Smooth muscle cell (in vitro differentiated cells): ENCODE data around the gene C11orf65. TPM values are rescaled to one million over a fixed set of nuclear protein-coding genes. Genes with fewer than 3 reads are reported as not detected.

Experiments
- DNase-seq: peaks from one replicate; lab custom pipeline; 2025; ENCODE audit not compliant: unreplicated experiment; lab: John Stamatoyannopoulos, UW
- H2AFZ ChIP-seq: fragments of 200-600 bp; sonication (generic); 2 replicates; pipeline ENCODE4 v1.6.0; 2016; ENCODE audit warnings: antibody characterized with exemption, low read depth, mild to moderate bottlenecking
- H3F3A ChIP-seq: fragments of 200-600 bp; sonication (generic); 2 replicates; pipeline ENCODE4 v1.6.0; 2017; ENCODE audit warnings: antibody characterized with exemption, low read depth
- H3K27ac ChIP-seq: fragments of 200-600 bp; sonication (generic); 2 replicates; pipeline ENCODE4 v1.5.1; 2016; ENCODE audit warnings: low read depth, mild to moderate bottlenecking
- H3K27me3 ChIP-seq: fragments of 200-600 bp; sonication (generic); 2 replicates; pipeline ENCODE4 v1.6.1; 2016; ENCODE audit warnings: low read depth, mild to moderate bottlenecking
- H3K36me3 ChIP-seq: fragments of 200-600 bp; sonication (generic); 2 replicates; pipeline ENCODE4 v1.5.1; 2016; ENCODE audit warnings: low read depth
- H3K4me1 ChIP-seq: fragments of 200-600 bp; sonication (generic); 2 replicates; pipeline ENCODE4 v1.5.1; 2016; ENCODE audit warnings: low read depth
- H3K4me2 ChIP-seq: fragments of 200-600 bp; sonication (generic); 2 replicates; pipeline ENCODE4 v1.6.0; 2016; ENCODE audit warnings: mild to moderate bottlenecking
- H3K4me3 ChIP-seq: fragments of 200-600 bp; sonication (generic); 2 replicates; pipeline ENCODE4 v1.5.1; 2016; ENCODE audit warnings: mild to moderate bottlenecking
- H3K79me2 ChIP-seq: fragments of 200-600 bp; sonication (generic); 2 replicates; pipeline ENCODE4 v1.6.0; 2016; ENCODE audit warnings: low read depth, mild to moderate bottlenecking
- H3K9ac ChIP-seq: fragments of 200-600 bp; sonication (generic); 2 replicates; pipeline ENCODE4 v1.6.0; 2016; ENCODE audit warnings: low read depth
- H3K9me3 ChIP-seq: fragments of 200-600 bp; sonication (generic); replicated peaks from 2 replicates; pipeline ENCODE4 v1.5.1; 2016; ENCODE audit warnings: low read depth
- H4K20me1 ChIP-seq: fragments of 200-600 bp; sonication (generic); 2 replicates; pipeline ENCODE4 v1.6.0; 2016; ENCODE audit warnings: low read depth
- WGBS: methylation state at CpG from one replicate; pipeline ENCODE4 v1.1.7; 2016; ENCODE audit warnings: low lambda C conversion rate; 5-methylcytosine and 5-hydroxymethylcytosine counted together
- polyA plus RNA-seq: library from polyadenylated mRNA; unstranded; fragments of >200 nt; fragmentation: Nextera tagmentation; extraction: Ambion mirVana; gene quantifications from 2 replicates; pipeline ENCODE4 v1.2.1, GENCODE V29; 2016
- total RNA-seq: library from RNA; depleted of rRNA; stranded (reverse); fragments of >200 nt; gene quantifications from 2 replicates; pipeline ENCODE4 v1.2.3, GENCODE V29; 2014
- TF ChIP-seq, protein P1 (sequence below): fragments of 200-600 bp; sonication (generic); IDR thresholded peaks from 2 replicates; pipeline ENCODE4 v1.5.1; 2017; ENCODE audit warnings: borderline replicate concordance, mild to moderate bottlenecking, antibody characterized with exemption; ENCODE audit not compliant: insufficient read depth, poor library complexity, severe bottlenecking

The C11orf65 gene
- total and polyA plus RNA-seq, 2 experiments from 2014 or later: 1.9 TPM

DNA sequence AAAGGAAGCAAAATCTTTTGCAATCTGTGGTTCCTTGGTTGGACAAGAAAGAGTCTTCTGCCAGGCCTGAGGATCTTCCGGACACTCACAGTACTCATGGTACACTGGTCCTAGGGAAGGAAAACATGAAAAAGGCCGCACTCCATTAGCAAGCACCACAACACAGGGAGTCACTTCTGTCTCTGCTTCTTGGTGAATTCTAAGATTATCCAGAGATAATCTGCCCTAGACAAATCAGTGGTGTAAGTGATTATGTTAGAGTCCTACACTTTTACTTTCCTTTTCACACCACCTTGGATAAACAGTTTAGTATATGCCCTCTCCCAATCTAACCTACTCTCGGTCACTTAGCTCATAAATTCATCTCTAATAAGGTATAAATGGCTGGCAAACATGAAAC is 19.0 kb upstream of the C11orf65 start:
- no peak for DNase-seq
- Histone ChIP-seq H3K9me3 (no peaks in the 10 kb centered on the region), H3F3A (no peaks in the 10 kb centered on the region), H3K79me2 (no peaks in the 10 kb centered on the region), H3K4me2 (no peak overlapping the region), H4K20me1 (no peaks in the 10 kb centered on the region), H3K4me1 (no peaks in the 10 kb centered on the region), H3K4me3 (no peak overlapping the region), H3K9ac (no peak overlapping the region), H2AFZ (no peak overlapping the region), H3K27ac (no peak overlapping the region), H3K36me3 (no peaks in the 10 kb centered on the region), H3K27me3 (no peaks in the 10 kb centered on the region)
- TF ChIP-seq, protein P1, sequence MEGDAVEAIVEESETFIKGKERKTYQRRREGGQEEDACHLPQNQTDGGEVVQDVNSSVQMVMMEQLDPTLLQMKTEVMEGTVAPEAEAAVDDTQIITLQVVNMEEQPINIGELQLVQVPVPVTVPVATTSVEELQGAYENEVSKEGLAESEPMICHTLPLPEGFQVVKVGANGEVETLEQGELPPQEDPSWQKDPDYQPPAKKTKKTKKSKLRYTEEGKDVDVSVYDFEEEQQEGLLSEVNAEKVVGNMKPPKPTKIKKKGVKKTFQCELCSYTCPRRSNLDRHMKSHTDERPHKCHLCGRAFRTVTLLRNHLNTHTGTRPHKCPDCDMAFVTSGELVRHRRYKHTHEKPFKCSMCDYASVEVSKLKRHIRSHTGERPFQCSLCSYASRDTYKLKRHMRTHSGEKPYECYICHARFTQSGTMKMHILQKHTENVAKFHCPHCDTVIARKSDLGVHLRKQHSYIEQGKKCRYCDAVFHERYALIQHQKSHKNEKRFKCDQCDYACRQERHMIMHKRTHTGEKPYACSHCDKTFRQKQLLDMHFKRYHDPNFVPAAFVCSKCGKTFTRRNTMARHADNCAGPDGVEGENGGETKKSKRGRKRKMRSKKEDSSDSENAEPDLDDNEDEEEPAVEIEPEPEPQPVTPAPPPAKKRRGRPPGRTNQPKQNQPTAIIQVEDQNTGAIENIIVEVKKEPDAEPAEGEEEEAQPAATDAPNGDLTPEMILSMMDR: no peak
- 91% methylated on average over 3 of the region's 3 CpGs for WGBS

DNA sequence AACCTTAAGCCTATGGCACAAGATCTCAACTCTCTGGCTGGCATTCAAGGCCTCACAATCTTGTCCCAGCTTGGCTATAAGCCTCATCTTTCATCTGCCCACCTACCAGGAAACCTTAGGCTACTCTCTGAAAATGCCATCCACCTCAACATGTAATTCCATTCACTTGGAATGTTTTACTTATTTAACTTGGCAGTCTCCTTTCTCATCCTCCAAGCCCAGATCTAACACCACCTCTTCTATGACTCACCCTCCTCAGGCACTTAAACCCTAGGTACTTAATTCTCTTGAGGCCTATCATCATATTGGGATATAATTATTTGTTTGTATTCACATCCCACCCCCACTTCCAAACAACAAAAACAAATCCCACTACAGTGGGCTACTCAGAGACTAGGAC is 15.8 kb upstream of the C11orf65 start:
- Histone ChIP-seq H3K36me3 (no peaks in the 10 kb centered on the region), H3F3A (no peaks in the 10 kb centered on the region), H3K9me3 (no peaks in the 10 kb centered on the region), H3K27me3 (no peaks in the 10 kb centered on the region), H3K4me2 (no peak overlapping the region), H4K20me1 (no peaks in the 10 kb centered on the region), H2AFZ (no peak overlapping the region), H3K27ac (no peak overlapping the region), H3K4me1 (no peaks in the 10 kb centered on the region), H3K79me2 (no peaks in the 10 kb centered on the region), H3K9ac (no peak overlapping the region), H3K4me3 (no peak overlapping the region)
- DNase-seq: no peak
- TF ChIP-seq, protein P1: no peak

DNA sequence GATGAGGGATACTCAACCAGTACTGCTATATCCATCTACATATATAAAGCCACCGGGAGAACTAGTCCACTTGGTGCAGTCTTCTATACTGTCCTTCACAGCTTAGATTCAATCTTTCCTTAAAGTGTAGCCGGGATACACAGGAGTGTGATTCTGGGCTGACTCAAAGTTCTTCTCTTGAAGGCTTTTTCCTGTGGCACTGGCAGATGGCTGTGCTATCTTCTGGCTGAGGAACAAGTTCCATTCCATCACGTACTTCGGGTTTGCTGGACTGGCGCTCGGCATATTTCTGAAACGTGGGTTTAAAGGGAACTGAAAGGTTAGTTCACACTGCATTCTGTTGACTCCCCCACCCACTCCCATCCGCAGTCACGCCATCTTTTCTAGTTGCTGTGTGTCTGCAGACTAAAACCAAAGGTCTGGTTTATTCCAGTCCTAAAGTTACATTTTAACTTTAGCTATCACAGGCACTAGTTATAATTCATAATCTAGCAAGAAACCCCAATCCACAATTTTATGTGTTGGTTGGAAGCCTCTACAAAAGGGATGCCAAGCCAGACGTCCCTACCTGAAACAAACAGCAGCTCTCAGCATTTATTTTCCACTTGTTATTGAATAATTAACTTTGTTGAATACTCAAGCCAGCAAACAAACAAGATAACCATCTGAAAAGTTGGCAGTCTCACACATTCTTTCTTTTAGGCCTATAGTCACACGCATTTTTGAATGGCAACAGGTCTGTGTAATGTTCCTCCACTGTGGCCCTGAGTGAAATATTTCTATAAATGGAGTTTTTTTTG is 7.5 kb upstream of the C11orf65 start:
- Histone ChIP-seq H3K4me3 (no peak overlapping the region), H3F3A (no peaks in the 10 kb centered on the region), H2AFZ (no peak overlapping the region), H3K27ac (no peak overlapping the region), H4K20me1 (no peaks in the 10 kb centered on the region), H3K9me3 (no peaks in the 10 kb centered on the region), H3K27me3 (no peaks in the 10 kb centered on the region), H3K79me2 (no peaks in the 10 kb centered on the region), H3K4me1 (no peaks in the 10 kb centered on the region), H3K36me3 (peaks cover 8% of the 10 kb centered on the region), H3K9ac (no peak overlapping the region), H3K4me2 (no peak overlapping the region)
- 92% methylated on average over 11 of the region's 11 CpGs for WGBS
- TF ChIP-seq, protein P1: no peak
- DNase-seq: no peak

DNA sequence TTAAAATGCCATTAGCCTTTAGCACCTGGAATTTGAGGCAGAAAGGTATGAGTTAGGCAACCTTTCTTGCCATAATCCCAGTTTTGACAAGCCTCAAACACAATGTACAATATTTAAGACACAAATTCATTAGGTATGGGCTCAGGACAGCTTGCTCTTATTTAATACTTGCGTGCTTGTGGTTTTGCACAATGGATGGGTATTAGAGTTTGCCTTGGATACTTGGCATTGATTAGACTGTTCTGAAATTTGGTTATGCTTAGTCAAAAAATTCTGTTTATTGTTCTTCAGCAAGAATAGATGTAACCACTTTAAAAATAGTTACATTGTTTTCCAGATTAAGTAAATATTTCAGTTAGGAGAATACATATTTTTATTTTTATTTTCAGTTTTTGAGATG is 5.4 kb upstream of the C11orf65 start:
- Histone ChIP-seq H3K9ac (no peak overlapping the region), H3K79me2 (no peaks in the 10 kb centered on the region), H3K4me3 (no peak overlapping the region), H4K20me1 (no peaks in the 10 kb centered on the region), H3F3A (peaks cover 10% of the 10 kb centered on the region), H3K9me3 (no peaks in the 10 kb centered on the region), H3K27me3 (no peaks in the 10 kb centered on the region), H3K27ac (no peak overlapping the region), H3K4me2 (no peak overlapping the region), H3K36me3 (peaks cover 8% of the 10 kb centered on the region), H2AFZ (no peak overlapping the region), H3K4me1 (peaks cover 2% of the 10 kb centered on the region)
- TF ChIP-seq, protein P1: no peak
- 97% methylated on average over 1 of the region's 1 CpG for WGBS
- DNase-seq: no peak
